HUES6 (cell line): Measurements from ENCODE around the gene MED9.

Experiments
- H3K27ac ChIP-seq: 2 replicates; pipeline ENCODE4 v1.7.0; 2013; ENCODE audit warnings: low read depth, mild to moderate bottlenecking, low read length, inconsistent platforms
- H3K27me3 ChIP-seq: 2 replicates; pipeline ENCODE4 v1.6.1; 2013; ENCODE audit warnings: low read length; ENCODE audit not compliant: control insufficient read depth, insufficient read depth
- H3K36me3 ChIP-seq: 2 replicates; pipeline ENCODE4 v1.6.1; 2013; ENCODE audit warnings: low read length; ENCODE audit not compliant: control insufficient read depth, insufficient read depth
- H3K4me1 ChIP-seq: 2 replicates; pipeline ENCODE4 v1.6.1; 2013; ENCODE audit warnings: low read length; ENCODE audit not compliant: control insufficient read depth, insufficient read depth
- H3K4me3 ChIP-seq: 2 replicates; pipeline ENCODE4 v1.5.1; 2013; ENCODE audit warnings: low read depth, low read length
- H3K9ac ChIP-seq: one replicate; pipeline ENCODE4 v1.6.1; 2013; ENCODE audit warnings: mild to moderate bottlenecking, low read length
- H3K9me3 ChIP-seq: 2 replicates; pipeline ENCODE4 v1.6.1; 2013; ENCODE audit warnings: low read depth, low read length; ENCODE audit not compliant: control insufficient read depth, insufficient read depth

The MED9 gene

GRCh38 chr17:17497065-17497844 is 20.5 kb downstream of the MED9 start:
- H3K4me1 ChIP-seq, result peaks cover 34% of the 10 kb centered on the region
- no peak overlapping the region for H3K27ac ChIP-seq
- H3K27me3 ChIP-seq, result peaks cover 24% of the 10 kb centered on the region
- H3K4me3 ChIP-seq, result peak overlapping the region; percentile 80
- H3K36me3 ChIP-seq, result peaks cover 5% of the 10 kb centered on the region
- H3K9ac ChIP-seq, result peak overlapping the region; percentile 18
- H3K9me3 ChIP-seq, result no peaks in the 10 kb centered on the region

- no peaks in the 10 kb centered on the region for H3K9me3 ChIP-seq
- no peak overlapping the region for H3K9ac ChIP-seq
- H3K4me3 ChIP-seq, result no peak overlapping the region
- peaks cover 24% of the 10 kb centered on the region for H3K27me3 ChIP-seq
- H3K36me3 ChIP-seq, result no peaks in the 10 kb centered on the region
- peaks cover 26% of the 10 kb centered on the region for H3K4me1 ChIP-seq
- H3K27ac ChIP-seq, result no peak overlapping the region
These were observed 21.2 kb downstream of the MED9 start for GRCh38 chr17:17497845-17498520.

GRCh38 chr17:17498606-17499301 is 22.0 kb downstream of the MED9 start:
- Histone ChIP-seq H3K9me3 (no peaks in the 10 kb centered on the region), H3K9ac (no peak overlapping the region), H3K36me3 (no peaks in the 10 kb centered on the region), H3K27ac (no peak overlapping the region), H3K4me1 (peaks cover 19% of the 10 kb centered on the region), H3K4me3 (no peak overlapping the region), H3K27me3 (peaks cover 23% of the 10 kb centered on the region)

GRCh38 chr17:17499402-17500145 is 22.8 kb downstream of the MED9 start:
- Histone ChIP-seq H3K27ac (no peak overlapping the region), H3K9ac (no peak overlapping the region), H3K4me3 (no peak overlapping the region), H3K36me3 (no peaks in the 10 kb centered on the region), H3K4me1 (peaks cover 12% of the 10 kb centered on the region), H3K27me3 (peaks cover 15% of the 10 kb centered on the region), H3K9me3 (no peaks in the 10 kb centered on the region)

- Histone ChIP-seq H3K4me3 (no peak overlapping the region), H3K4me1 (peaks cover 8% of the 10 kb centered on the region), H3K27ac (no peak overlapping the region), H3K27me3 (peaks cover under 1% of the 10 kb centered on the region; the same call in 1 of the 2 replicates), H3K9ac (no peak overlapping the region), H3K36me3 (no peaks in the 10 kb centered on the region), H3K9me3 (no peaks in the 10 kb centered on the region)
These were observed 24.3 kb downstream of the MED9 start for GRCh38 chr17:17500999-17501605.

GRCh38 chr17:17502741-17503565 is 26.2 kb downstream of the MED9 start:
- no peaks in the 10 kb centered on the region; the same call in 1 of the 2 replicates for H3K36me3 ChIP-seq
- H3K4me1 ChIP-seq, result no peaks in the 10 kb centered on the region
- H3K27ac ChIP-seq, result no peak overlapping the region
- no peak overlapping the region for H3K9ac ChIP-seq
- H3K4me3 ChIP-seq, result no peak overlapping the region
- no peaks in the 10 kb centered on the region for H3K9me3 ChIP-seq
- H3K27me3 ChIP-seq, result no peaks in the 10 kb centered on the region

- Histone ChIP-seq H3K9ac (no peak overlapping the region), H3K27ac (no peak overlapping the region)
These were observed 26.8 kb downstream of the MED9 start for GRCh38 chr17:17503566-17504130.

GRCh38 chr17:17504341-17505140 is 27.7 kb downstream of the MED9 start:
- no peak overlapping the region for H3K9ac ChIP-seq
- H3K27ac ChIP-seq, result no peak overlapping the region
- no peaks in the 10 kb centered on the region for H3K9me3 ChIP-seq
- H3K36me3 ChIP-seq, result no peaks in the 10 kb centered on the region; the same call in 1 of the 2 replicates
- H3K4me1 ChIP-seq, result no peaks in the 10 kb centered on the region
- H3K27me3 ChIP-seq, result no peaks in the 10 kb centered on the region
- H3K4me3 ChIP-seq, result no peak overlapping the region

More at GRCh38 chr17:17503566-17504130, 26.8 kb downstream of the MED9 start:
- no peaks in the 10 kb centered on the region for H3K27me3 ChIP-seq
- H3K36me3 ChIP-seq, result no peaks in the 10 kb centered on the region; the same call in 1 of the 2 replicates
- no peaks in the 10 kb centered on the region for H3K4me1 ChIP-seq
- H3K9me3 ChIP-seq, result no peaks in the 10 kb centered on the region
- no peak overlapping the region for H3K4me3 ChIP-seq

GRCh38 chr17:17505151-17505550 is 28.4 kb downstream of the MED9 start:
- Histone ChIP-seq H3K4me3 (no peak overlapping the region), H3K27me3 (no peaks in the 10 kb centered on the region), H3K9ac (no peak overlapping the region), H3K27ac (no peak overlapping the region), H3K36me3 (no peaks in the 10 kb centered on the region; the same call in 1 of the 2 replicates), H3K4me1 (no peaks in the 10 kb centered on the region), H3K9me3 (no peaks in the 10 kb centered on the region)
